Bronchial epithelial cell (primary cell): ENCODE measurements around the gene TBC1D22A. TPM values are rescaled to one million over a fixed set of nuclear protein-coding genes. Genes with fewer than 3 reads are reported as not detected.

ENCODE experiments used
- DNase-seq: peaks from one replicate; pipeline ENCODE4 v3.0.0-alpha.2; 2010; ENCODE audit warnings: low read depth
- FAIRE-seq: peaks from 2 replicates; lab custom pipeline; 2011; peaks lifted over from hg19 to GRCh38; lab: Jason Lieb, UNC
- H3K27me3 ChIP-seq: 2 replicates; pipeline ENCODE4 v1.5.1; 2011; ENCODE audit warnings: low read length; ENCODE audit not compliant: control insufficient read depth, insufficient read depth
- H3K36me3 ChIP-seq: 2 replicates; pipeline ENCODE4 v1.5.1; 2011; ENCODE audit warnings: low read length; ENCODE audit not compliant: control insufficient read depth, insufficient read depth
- H3K4me3 ChIP-seq: 2 replicates; pipeline ENCODE4 v1.5.1; 2011; ENCODE audit warnings: mild to moderate bottlenecking, low read depth, low read length, control low read depth
- total RNA-seq: library from RNA; depleted of rRNA; stranded (reverse); fragments of >200 nt; gene quantifications from 2 replicates; pipeline ENCODE4 v1.2.1, GENCODE V29; 2014
- TF ChIP-seq, protein P1 (sequence below): IDR thresholded peaks from 2 replicates; pipeline ENCODE4 v1.5.1; 2011; ENCODE audit warnings: mild to moderate bottlenecking, moderate library complexity, low read length, control low read depth, inconsistent platforms; ENCODE audit not compliant: insufficient read depth, severe bottlenecking

The TBC1D22A gene
- total RNA-seq, 1 donor from 2014 or later: 10.0 TPM

DNA sequence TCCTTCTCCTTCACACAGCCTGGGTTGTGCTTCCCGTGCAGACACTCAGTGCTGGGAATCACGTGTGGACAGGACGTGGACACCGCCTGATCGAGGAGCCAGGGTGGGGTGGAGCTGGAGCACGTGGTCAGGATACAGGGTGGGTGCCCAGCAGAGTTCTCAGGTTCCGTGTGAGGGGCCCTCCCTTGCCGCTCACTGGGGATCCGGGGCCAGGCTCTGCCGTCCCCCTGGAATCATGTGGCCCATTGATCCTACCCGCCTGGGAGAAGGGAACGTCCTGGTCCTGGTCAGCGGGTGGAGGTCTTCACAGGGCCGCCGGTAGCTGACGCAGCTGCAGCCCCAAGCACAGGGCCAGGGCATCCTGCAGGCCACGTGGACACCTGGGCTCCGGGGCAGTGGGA is 397.7 kb downstream of the TBC1D22A start:
- TF ChIP-seq, protein P1, sequence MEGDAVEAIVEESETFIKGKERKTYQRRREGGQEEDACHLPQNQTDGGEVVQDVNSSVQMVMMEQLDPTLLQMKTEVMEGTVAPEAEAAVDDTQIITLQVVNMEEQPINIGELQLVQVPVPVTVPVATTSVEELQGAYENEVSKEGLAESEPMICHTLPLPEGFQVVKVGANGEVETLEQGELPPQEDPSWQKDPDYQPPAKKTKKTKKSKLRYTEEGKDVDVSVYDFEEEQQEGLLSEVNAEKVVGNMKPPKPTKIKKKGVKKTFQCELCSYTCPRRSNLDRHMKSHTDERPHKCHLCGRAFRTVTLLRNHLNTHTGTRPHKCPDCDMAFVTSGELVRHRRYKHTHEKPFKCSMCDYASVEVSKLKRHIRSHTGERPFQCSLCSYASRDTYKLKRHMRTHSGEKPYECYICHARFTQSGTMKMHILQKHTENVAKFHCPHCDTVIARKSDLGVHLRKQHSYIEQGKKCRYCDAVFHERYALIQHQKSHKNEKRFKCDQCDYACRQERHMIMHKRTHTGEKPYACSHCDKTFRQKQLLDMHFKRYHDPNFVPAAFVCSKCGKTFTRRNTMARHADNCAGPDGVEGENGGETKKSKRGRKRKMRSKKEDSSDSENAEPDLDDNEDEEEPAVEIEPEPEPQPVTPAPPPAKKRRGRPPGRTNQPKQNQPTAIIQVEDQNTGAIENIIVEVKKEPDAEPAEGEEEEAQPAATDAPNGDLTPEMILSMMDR: no peak
- no peak for DNase-seq
- H3K27me3 ChIP-seq: no peaks in the 10 kb centered on the region
- FAIRE-seq: no peak
- no peaks in the 10 kb centered on the region for H3K36me3 ChIP-seq
- no peak overlapping the region for H3K4me3 ChIP-seq

DNA sequence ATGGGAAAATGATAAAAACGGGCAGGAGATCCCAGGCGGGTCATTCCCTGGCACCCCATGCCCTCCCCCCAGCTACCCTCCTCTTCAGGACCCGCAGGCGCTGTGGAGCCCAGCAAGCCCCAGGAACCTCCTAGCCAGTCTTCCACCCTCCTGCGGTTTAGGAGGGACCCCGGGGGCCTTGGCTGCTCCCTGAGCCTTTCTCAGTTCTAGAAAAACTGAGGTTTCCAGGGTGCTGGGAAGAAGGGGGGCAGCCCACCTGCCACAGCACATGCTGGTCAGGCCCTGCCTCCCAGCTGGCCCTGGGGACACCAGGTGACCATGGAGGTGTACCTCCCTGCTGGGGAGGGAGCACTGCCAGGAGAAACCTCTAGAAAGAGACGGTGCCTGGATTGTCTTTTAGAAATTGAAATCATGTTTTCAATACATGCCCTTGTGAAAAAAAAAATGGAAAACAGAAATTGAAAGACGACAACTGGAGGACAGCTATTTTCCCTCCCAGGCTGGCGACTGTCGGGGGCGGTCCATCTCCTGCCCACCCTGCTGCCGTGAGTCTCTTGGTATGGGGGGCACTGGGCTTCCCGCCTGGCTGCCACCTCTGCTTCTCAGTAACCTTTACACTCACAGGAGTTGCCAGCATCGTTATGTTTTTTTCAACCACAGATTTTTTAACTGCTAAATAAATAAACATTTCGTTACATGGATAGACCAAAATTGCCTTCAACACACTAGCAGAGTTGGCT is 398.5 kb downstream of the TBC1D22A start:
- DNase-seq: no peak
- no peak for FAIRE-seq
- no peaks in the 10 kb centered on the region for H3K36me3 ChIP-seq
- no peaks in the 10 kb centered on the region for H3K27me3 ChIP-seq
- no peak overlapping the region for H3K4me3 ChIP-seq
- TF ChIP-seq, protein P1: no peak

DNA sequence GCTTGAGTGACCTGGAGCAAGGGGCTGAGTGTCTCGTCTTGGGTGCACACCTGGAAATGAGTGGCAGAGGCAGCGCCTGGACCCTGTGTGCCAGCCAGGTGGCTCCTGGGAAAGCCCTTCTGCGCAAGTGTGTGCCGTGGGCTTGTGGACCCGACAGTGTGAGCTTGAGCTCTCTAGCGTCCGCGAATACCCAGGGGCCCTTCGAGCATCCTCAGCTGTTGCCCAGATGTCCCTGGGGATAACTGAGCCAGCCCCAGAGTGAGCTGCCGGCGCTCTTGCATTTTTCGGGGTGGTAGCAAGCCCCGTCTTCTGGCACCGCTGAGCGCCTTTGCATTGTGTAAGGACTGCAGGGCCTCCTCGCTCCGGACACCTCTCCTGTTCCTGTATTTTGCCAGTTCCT is 399.2 kb downstream of the TBC1D22A start:
- no peak for FAIRE-seq
- TF ChIP-seq, protein P1: no peak
- H3K36me3 ChIP-seq: no peaks in the 10 kb centered on the region
- no peaks in the 10 kb centered on the region for H3K27me3 ChIP-seq
- no peak overlapping the region for H3K4me3 ChIP-seq
- DNase-seq: no peak

DNA sequence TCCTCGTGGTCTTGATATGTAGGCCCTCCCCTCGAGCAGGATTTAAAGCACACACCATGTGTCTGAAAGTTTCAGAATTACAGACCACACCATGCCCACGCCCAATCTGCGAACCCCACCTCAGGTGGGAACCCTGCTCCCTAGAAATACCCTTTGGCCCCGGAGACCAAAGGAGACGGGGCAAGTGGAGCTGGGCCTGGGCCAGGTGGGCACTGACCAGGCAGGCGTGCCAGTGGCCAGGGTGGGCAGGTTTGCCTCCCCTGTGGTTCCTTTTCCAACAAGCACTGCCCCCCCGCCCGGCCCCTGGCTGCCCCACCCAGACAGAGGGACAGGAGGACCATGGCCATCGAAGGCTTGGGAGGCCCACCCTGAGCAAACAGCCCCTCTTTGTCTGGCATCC is 400.4 kb downstream of the TBC1D22A start:
- Histone ChIP-seq H3K27me3 (no peaks in the 10 kb centered on the region), H3K4me3 (no peak overlapping the region), H3K36me3 (peaks cover under 1% of the 10 kb centered on the region)
- TF ChIP-seq, protein P1: no peak
- no peak for FAIRE-seq
- DNase-seq: no peak

DNA sequence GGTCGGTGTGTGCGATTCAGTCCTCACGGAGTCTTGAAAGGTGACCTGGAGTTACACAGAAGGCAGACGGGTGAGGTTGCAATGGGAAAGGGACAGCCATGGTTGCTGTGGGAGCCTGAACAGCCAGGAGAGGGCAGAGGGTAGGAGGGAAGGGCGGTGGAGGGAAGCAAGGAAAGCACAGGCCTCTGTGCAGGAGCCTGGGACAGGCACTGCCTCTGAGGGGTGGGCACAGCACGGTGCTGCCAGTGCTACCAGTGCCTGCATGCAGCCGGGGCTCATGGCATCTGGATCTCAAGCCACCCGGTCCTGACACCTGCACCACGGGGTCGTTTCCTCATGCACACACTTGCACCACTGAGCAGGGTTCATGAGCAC is 401.0 kb downstream of the TBC1D22A start:
- TF ChIP-seq, protein P1: no peak
- FAIRE-seq (no peak), DNase-seq (no peak)
- peaks cover 2% of the 10 kb centered on the region for H3K36me3 ChIP-seq
- no peaks in the 10 kb centered on the region for H3K27me3 ChIP-seq
- H3K4me3 ChIP-seq: no peak overlapping the region
